Activated T-cell treated with anti-CD3 and anti-CD28 coated beads, Interleukin-2, amount 50 U/mL, for 4 hours (primary cell): ENCODE measurements around the gene IFI27L1. TPM values are rescaled to one million over a fixed set of nuclear protein-coding genes. Genes with fewer than 3 reads are reported as not detected.

Experiments used
- ATAC-seq, 2 donors: fragments of 200-7000 bp; cut with Tn5 transposase; one replicate each; pipeline ENCODE4 v1.10.0; 2021
- DNase-seq: peaks from one replicate; pipeline ENCODE4 v3.0.0-alpha.2; 2020
- H3K27me3 Mint-ChIP-seq: one replicate; pipeline ENCODE4 v1.8.0; 2021; ENCODE audit warnings: low read depth, mixed read lengths
- H3K36me3 Mint-ChIP-seq: one replicate; pipeline ENCODE4 v1.8.0; 2022; ENCODE audit warnings: mixed read lengths; ENCODE audit not compliant: insufficient read depth
- H3K4me1 Mint-ChIP-seq: one replicate; pipeline ENCODE4 v1.8.0; 2021; ENCODE audit warnings: low read depth, mixed read lengths
- H3K4me3 Mint-ChIP-seq: one replicate; pipeline ENCODE4 v1.8.0; 2021; ENCODE audit warnings: mild to moderate bottlenecking, moderate library complexity, mixed read lengths
- H3K9me3 Mint-ChIP-seq: one replicate; pipeline ENCODE4 v1.8.0; 2021; ENCODE audit warnings: mixed read lengths
- total RNA-seq, 3 donors: library from RNA; stranded (reverse); gene quantifications; one replicate each; pipeline ENCODE4 v1.2.1, GENCODE V29; 2021

Gene IFI27L1
- total RNA-seq, 3 donors from 2014 or later: 8.9 to 9.5 (median 9.0) TPM

- DNase-seq (no peak), ATAC-seq (no peak)
- H3K4me1 Mint-ChIP-seq: peaks cover 3% of the 10 kb centered on the region
- peaks cover 13% of the 10 kb centered on the region for H3K27me3 Mint-ChIP-seq
- no peaks in the 10 kb centered on the region for H3K36me3 Mint-ChIP-seq
- no peak overlapping the region for H3K4me3 Mint-ChIP-seq
- peaks cover 10% of the 10 kb centered on the region for H3K9me3 Mint-ChIP-seq
Observed at GRCh38 chr14:94138251-94138650, 57.1 kb downstream of the IFI27L1 start.

- Mint-ChIP-seq H3K9me3 (peaks cover 10% of the 10 kb centered on the region), H3K27me3 (peaks cover 9% of the 10 kb centered on the region), H3K4me1 (peaks cover 3% of the 10 kb centered on the region), H3K36me3 (no peaks in the 10 kb centered on the region), H3K4me3 (no peak overlapping the region)
- DNase-seq: no peak
- ATAC-seq: no peak
Observed at GRCh38 chr14:94139006-94139405, 57.9 kb downstream of the IFI27L1 start.

- H3K27me3 Mint-ChIP-seq: peaks cover 9% of the 10 kb centered on the region
- peaks cover 10% of the 10 kb centered on the region for H3K9me3 Mint-ChIP-seq
- no peak overlapping the region for H3K4me3 Mint-ChIP-seq
- H3K4me1 Mint-ChIP-seq: peaks cover 4% of the 10 kb centered on the region
- H3K36me3 Mint-ChIP-seq: no peaks in the 10 kb centered on the region
- ATAC-seq: no peak
- no peak for DNase-seq
Observed at GRCh38 chr14:94139421-94139820, 58.3 kb downstream of the IFI27L1 start.

- Mint-ChIP-seq H3K4me3 (no peak overlapping the region), H3K9me3 (no peaks in the 10 kb centered on the region), H3K27me3 (peaks cover 2% of the 10 kb centered on the region), H3K4me1 (peaks cover 12% of the 10 kb centered on the region), H3K36me3 (no peaks in the 10 kb centered on the region)
- DNase-seq (no peak), ATAC-seq (no peak)
Observed at GRCh38 chr14:94142247-94142646, 61.1 kb downstream of the IFI27L1 start.

DNA sequence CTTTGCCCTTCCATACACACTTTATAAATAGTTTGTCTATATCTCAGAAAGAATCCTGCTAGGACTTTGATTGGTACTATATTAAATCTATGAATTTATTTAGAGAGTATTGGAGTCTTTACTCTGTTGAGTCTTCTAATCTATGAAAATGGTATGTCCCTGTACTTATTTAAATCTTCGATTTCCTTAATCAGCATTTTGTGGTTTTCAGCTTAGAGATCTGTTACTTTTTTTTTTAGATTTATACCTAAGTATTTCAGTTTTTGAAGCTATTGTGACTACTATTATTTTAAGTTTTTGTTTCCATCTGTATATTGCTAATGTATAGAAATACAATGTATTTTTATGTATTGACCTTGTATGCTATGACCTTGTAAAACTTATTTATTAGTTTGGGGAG lies 61.7 kb downstream of the IFI27L1 start:
- peaks cover 14% of the 10 kb centered on the region for H3K4me1 Mint-ChIP-seq
- ATAC-seq (no peak), DNase-seq (no peak)
- no peak overlapping the region for H3K4me3 Mint-ChIP-seq
- H3K36me3 Mint-ChIP-seq: no peaks in the 10 kb centered on the region
- H3K9me3 Mint-ChIP-seq: no peaks in the 10 kb centered on the region
- H3K27me3 Mint-ChIP-seq: peaks cover 2% of the 10 kb centered on the region

DNA sequence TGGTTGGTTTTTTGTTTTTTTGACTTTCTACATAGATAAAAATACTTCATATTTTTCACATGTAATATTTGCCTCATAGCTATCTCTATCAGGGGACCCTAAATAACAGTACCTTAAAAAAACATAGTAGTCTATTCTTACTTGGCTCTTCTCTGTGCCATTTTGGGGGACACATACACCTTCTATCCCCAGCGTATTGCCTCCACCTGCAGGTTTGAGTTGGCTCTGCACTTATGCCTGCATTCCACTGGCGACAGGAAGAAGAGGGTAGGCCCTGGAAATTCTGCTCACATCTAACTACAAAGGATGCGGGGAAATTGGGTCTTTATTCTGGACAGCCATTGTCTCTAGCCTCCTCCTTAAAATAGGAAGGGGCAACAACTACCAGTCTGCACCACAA lies 62.1 kb downstream of the IFI27L1 start:
- Mint-ChIP-seq H3K36me3 (no peaks in the 10 kb centered on the region), H3K4me1 (peaks cover 14% of the 10 kb centered on the region), H3K9me3 (no peaks in the 10 kb centered on the region), H3K4me3 (no peak overlapping the region), H3K27me3 (peaks cover 2% of the 10 kb centered on the region)
- DNase-seq: no peak
- no peak for ATAC-seq

DNA sequence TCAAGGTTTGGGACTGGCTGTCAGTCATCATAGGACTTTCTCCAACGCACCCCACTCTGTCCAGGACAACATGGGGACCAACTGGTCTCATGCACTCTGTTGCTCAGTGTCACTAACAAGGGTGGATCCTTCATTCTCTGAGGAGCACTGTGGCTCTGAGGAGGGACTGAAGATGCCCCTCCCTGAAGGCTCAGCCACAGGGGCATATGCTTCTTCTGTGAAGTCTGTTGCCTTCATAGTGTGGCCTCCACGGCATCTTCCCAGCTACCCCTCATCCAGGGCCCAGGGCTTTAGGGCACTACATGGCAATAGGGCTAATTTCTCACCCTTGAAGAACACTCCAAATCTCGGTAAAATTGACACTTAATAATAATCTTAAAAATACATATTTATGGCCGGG lies 62.6 kb downstream of the IFI27L1 start:
- peaks cover 2% of the 10 kb centered on the region for H3K27me3 Mint-ChIP-seq
- DNase-seq: no peak
- no peak for ATAC-seq
- peaks cover 14% of the 10 kb centered on the region for H3K4me1 Mint-ChIP-seq
- no peaks in the 10 kb centered on the region for H3K9me3 Mint-ChIP-seq
- no peak overlapping the region for H3K4me3 Mint-ChIP-seq
- H3K36me3 Mint-ChIP-seq: no peaks in the 10 kb centered on the region

GRCh38 chr14:94144765-94145164 lies 63.7 kb downstream of the IFI27L1 start:
- no peak overlapping the region for H3K4me3 Mint-ChIP-seq

DNA sequence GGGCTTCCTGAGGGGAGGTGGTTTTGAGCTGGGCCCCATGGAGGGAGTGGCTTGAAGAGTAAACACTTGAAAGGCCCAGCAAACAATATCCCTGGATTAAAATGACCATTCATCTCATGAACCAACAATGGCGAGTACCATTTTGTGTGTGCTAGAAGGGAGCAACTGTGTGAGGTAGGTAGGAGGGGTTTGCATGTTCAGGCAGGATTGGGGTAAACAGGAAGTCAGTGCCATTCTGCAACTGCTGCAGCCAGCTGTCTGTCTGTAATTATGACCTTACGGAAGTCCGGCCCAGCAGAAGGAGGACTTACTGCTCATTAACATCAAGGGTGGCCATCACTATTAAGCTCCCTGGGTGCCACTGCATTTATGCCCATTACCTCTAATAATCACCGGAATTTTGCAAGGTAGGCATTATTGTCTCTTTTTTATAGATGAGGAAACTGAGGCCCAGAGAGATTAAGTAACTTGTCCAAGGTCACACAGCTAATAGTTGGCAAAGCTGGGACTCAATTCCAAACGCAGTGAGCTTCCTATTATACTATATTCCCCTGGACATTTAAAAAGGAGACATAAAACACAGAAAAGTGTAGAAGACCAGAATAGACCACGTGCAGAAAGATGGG lies 64.9 kb downstream of the IFI27L1 start:
- H3K4me1 Mint-ChIP-seq: peaks cover 14% of the 10 kb centered on the region
- DNase-seq (no peak), ATAC-seq (no peak)
- H3K36me3 Mint-ChIP-seq: no peaks in the 10 kb centered on the region
- H3K9me3 Mint-ChIP-seq: no peaks in the 10 kb centered on the region
- H3K4me3 Mint-ChIP-seq: no peak overlapping the region
- no peaks in the 10 kb centered on the region for H3K27me3 Mint-ChIP-seq

More at GRCh38 chr14:94144765-94145164, 63.7 kb downstream of the IFI27L1 start:
- ATAC-seq (no peak), DNase-seq (no peak)
- H3K36me3 Mint-ChIP-seq: no peaks in the 10 kb centered on the region
- H3K4me1 Mint-ChIP-seq: peaks cover 14% of the 10 kb centered on the region
- H3K27me3 Mint-ChIP-seq: no peaks in the 10 kb centered on the region
- H3K9me3 Mint-ChIP-seq: no peaks in the 10 kb centered on the region

Other genes starting within 250 kb of the IFI27L1 start
- not detected for gene FAM181A, start 154.0 kb upstream of the IFI27L1 start, total RNA-seq
- 1 to 10 TPM; 8.2 to 9.9 (median 9.8) TPM for gene ASB2, start 104.7 kb upstream of the IFI27L1 start, total RNA-seq
- under 1 TPM in 1 of 3 donors, not detected in 2; 0.35 TPM for gene CCDC197, start 84.0 kb upstream of the IFI27L1 start, total RNA-seq
- under 1 TPM; 0.50 to 0.54 (median 0.53) TPM for gene OTUB2, start 55.0 kb upstream of the IFI27L1 start, total RNA-seq
- 100 to 1,000 TPM; 287 to 321 (median 319) TPM for gene DDX24, start 108 bp upstream of the IFI27L1 start, total RNA-seq
- 1 to 10 TPM; 1.3 to 1.7 (median 1.3) TPM for gene IFI27, start 29.4 kb downstream of the IFI27L1 start, total RNA-seq
- 10 to 100 TPM; 19.3 to 26.4 (median 23.6) TPM for gene IFI27L2, start 48.3 kb downstream of the IFI27L1 start, total RNA-seq
- gene PPP4R4, start 93.0 kb downstream of the IFI27L1 start, total RNA-seq: 1 to 10 TPM; 2.0 to 4.2 (median 2.8) TPM
- gene SERPINA10, start 212.0 kb downstream of the IFI27L1 start, total RNA-seq: not detected
- gene SERPINA6, start 242.0 kb downstream of the IFI27L1 start, total RNA-seq: not detected